HL-60/S4 treated with phorbol 12-myristate 13-acetate at 8.2 ng/mL for 4 days and 3 days (cell line): ENCODE data around the gene TMEM131.

Source experiments
- in situ Hi-C: fragments of 300-500 bp; cut with MboI; formaldehyde crosslinking; loops from 2 replicates; pipeline ENCODE4 v1.15.0; 2022; ENCODE audit warnings: low sequenced_read_pairs

TMEM131 gene

DNA sequence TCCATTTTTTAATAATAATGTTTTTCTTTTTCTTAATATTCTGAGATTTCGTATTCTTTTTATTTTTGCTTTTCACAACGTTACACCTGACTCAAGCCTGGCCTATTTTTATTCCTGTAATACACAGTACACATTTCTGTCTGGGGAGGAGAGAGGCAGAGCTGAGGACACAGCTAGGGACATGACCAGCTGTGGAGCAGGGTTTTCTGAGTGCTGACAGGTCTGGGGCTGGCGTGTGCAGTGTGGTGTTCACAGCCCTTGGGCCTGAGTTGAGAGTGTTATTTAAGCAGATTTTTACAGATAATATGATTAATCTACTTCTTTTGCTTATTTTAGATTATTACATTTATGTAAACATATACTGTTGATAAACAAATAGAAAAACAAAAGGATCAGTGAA, 226.4 kb downstream of the TMEM131 start:
- in situ Hi-C loops, result loop anchor here (25.0 kb wide), 1 partner anchor 1707 kb away; no protein-coding TSS in a partner anchor

DNA sequence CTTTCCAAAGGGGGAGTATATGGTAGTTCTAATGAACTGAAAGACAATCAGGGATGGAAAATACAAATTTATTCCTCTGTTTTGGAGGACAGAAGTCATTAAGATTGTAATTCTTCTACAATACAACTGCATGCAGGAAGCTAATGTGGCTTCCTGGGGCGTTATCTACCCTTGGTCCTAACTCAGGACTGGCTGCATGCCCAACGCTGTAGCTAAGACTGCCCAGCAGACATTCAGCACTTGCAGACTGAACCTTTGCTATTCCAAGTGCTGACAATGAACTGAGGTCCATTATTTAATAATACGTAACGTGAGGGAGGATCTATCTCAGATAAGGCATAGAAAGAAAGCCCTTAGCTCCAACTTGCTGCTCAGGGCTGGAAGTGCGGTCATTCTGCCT, 229.2 kb downstream of the TMEM131 start:
- in situ Hi-C loops, result loop anchor here (25.0 kb wide), 1 partner anchor 1704 kb away; no protein-coding TSS in a partner anchor

DNA sequence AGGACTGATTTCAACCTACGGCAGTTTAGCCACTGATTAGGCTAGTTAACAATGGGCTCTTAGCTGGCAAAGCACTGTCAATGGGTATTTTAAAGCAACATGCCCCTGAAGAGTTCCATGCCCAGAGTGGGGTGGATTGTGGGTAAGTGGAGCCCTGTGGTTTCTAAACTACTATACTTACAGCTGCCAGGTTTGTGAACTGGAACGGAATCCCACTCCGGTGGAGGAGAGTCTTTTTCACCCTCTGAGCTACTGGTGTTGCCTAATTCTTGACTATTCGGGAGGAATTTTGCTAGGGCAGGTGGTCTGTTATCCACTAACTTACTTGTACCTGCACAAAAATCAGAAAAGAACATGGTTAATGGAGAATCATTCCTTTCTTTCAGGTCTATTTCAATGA, 229.8 kb downstream of the TMEM131 start:
- in situ Hi-C loops, result loop anchor here (25.0 kb wide), 1 partner anchor 1704 kb away; no protein-coding TSS in a partner anchor

DNA sequence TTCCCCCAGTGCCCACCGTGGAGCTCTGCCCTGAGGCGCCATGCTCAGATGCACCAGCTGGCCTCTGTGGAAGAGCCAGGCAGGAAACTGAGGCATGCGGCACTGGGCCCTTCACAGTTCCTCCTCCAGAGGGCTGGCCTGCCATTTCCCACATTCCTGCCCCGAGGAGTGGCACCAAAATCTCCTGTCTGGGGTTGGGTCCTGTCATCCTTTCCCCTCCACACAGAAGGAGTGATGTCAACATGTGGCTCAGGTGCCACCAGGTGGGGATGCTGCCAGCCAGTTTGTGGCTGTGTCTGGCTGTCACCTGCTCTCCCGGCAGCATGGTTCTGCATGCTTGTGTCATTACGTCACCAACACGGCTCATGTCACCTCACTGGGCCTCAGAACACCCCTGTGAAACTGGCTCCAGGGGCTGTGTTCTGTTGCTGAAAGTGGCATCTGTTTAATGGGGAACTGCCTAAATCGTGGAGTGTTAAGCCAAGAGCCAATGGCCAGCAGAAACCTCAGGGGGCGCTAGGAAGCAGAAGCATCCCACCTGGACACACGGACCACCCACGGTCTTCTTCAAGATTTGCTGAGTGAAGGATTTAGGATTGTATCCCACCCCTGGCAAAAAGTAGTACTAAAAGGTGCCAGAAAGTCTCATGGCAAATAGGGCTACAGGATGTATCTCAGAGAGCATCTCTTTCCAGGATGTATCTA, 231.0 kb downstream of the TMEM131 start:
- in situ Hi-C loops, result loop anchor here (25.0 kb wide), 1 partner anchor 1702 kb away; no protein-coding TSS in a partner anchor

DNA sequence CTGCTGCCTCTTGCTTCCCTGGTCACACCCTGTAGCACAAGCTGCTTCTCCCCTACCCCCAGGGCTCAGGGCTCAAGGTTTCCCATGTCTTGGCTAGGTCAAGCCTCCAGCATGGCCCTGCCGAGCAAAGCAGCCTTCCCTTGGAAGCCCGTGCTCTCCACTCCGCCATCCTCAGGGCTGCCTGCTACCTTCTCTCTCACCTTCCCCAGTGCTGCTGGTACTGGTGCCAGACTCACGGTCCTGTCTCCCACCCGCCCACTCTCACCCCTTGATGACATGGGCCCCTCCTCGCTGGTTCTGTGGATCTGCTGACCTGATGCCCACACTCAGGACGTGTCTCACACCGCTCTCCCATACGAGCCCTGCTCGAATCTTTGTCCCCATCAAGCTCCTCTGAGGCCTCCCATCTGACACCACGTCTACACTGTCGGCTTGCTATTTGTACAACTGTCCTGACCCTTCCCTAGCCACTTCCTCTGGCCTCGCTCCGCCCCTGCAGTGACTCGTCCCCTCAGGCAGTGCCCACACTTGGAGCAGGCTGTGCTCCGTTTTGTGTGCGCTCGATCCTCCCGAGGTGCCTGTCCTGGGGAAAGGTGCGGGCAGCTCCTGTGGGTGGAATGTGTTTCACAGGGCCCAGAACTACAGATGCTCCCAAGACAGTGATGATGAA, 232.4 kb downstream of the TMEM131 start:
- in situ Hi-C loops, result loop anchor here (25.0 kb wide), 1 partner anchor 1701 kb away; no protein-coding TSS in a partner anchor

DNA sequence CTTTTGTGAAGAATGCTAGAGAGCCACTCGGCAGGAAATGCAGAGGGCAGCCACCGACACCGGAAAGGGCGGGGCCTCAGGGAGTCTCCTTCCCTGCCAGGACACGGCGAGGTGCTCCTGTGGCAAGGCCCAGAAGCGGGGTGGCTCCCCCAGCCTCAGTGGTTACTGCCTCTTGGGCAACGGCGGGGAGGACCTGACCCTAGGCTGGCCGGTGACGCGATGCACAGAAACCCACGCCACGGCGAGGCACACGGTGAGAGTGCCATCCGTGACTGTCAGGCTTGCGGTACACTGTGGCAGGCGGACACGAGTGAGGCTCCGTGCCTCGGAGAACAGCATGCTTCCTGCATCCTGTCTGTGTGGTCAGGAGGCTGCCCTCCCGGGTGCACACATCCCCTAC, 234.6 kb downstream of the TMEM131 start:
- in situ Hi-C loops, result loop anchor here (25.0 kb wide), 1 partner anchor 1699 kb away; no protein-coding TSS in a partner anchor

DNA sequence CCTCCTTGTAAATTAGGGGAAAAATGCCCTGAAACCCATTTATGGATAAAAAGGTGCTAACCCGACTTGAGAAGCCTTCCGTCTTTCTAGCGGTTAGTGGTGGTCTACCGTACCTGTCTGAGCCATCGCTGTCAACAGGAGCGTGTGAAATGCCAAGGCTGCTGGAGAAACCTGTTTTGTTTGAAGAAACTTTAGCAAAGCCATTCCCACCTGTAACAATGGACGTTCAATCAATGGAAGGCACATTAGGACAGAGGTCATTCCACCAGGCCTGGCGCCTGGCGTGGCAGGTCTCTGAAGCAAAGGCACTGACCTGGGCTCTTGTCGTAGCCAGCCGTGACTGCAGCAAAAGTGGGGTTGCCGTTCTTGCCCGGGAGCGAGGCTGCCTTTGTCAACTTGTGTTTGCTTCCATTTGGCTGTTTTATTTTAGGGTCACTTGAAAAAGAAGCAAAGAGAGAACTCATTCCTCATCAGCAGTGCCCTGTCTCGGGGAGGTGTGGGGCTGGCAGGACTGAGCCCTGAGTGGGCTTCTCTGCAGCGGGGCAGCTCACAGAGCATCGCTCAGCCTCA, 235.2 kb downstream of the TMEM131 start:
- in situ Hi-C loops, result loop anchor here (25.0 kb wide), 1 partner anchor 1698 kb away; no protein-coding TSS in a partner anchor

DNA sequence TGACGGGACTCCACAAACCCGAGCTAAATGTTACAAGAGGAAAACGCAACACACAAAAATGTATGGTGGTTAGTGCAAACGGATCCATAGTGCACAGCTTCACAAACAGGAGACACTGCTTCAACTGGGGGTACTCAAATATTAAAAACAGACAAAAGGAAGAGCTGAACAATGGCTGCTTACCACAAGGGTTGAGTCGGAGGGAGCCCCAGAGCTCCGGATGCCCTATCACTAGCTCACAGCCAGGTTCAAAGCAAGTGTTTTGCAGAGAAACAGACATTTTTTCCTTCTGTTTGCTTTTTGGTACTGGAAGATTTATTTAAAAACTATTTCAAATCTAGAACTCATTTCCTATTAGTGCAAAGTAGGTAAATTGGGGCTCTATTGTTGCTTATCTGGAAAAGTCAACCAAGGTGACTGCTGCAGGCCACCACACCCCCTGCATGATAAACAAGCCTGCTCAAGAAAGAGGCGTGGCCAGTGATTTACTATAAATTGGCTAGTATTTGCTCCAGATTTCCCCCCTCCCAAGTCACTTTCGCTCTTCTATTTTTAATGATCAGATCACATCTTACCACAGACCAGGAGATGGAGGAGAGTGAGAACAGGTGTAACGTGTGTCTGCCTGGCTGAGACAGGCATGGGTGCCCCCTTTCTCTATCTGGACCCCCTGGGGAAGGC, 235.9 kb downstream of the TMEM131 start:
- in situ Hi-C loops, result loop anchor here (25.0 kb wide), 1 partner anchor 1698 kb away; no protein-coding TSS in a partner anchor

DNA sequence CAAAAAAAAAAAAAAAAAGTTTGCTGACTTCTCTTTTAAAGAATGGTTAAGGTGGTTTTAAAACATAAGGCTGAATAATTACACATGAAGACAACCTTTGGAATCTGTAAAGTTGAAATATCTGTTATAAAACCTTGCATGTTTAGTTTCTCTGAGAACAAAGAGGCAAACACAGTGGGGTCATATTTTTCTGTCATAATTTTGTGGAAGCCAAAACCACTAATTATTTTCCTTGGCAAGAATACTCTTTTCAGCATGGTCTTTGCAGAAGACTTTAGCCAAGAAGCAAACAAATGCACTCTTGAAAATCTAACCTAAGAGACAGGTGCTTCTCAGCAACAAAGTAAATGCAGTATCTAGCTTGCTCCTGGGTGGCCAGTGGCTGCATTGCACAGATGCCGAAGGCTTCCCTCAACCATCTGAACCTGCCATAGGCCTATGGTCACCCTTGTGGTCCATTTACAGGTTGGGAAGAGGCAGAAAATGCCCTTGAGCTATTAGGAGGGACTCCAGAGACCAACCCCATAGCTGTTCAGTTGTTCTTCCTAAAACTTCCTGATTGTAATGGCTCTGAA, 237.5 kb downstream of the TMEM131 start:
- in situ Hi-C loops, result loop anchor here (25.0 kb wide), 1 partner anchor 1696 kb away; no protein-coding TSS in a partner anchor

DNA sequence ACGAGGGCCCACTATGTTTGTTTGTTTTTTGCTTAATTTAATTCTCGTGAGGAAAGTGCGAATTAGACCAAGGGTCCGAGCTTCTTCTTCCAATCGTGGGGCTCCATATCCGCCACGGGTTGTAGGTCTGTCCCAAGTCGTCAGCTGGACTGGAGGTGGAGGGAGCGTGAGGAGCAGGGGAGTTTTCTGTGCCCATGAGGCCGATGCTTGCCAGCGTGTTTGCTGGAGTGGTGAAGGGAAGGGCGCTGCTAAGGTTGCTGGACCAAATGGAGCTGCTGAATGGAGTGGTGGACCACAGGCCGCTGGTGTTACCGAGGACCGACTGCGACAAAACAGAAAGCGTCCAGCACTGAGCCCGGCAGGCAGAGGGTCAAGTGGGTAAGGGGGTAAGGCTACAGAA, 238.7 kb downstream of the TMEM131 start:
- in situ Hi-C loops, result loop anchor here (25.0 kb wide), 1 partner anchor 1695 kb away; no protein-coding TSS in a partner anchor

DNA sequence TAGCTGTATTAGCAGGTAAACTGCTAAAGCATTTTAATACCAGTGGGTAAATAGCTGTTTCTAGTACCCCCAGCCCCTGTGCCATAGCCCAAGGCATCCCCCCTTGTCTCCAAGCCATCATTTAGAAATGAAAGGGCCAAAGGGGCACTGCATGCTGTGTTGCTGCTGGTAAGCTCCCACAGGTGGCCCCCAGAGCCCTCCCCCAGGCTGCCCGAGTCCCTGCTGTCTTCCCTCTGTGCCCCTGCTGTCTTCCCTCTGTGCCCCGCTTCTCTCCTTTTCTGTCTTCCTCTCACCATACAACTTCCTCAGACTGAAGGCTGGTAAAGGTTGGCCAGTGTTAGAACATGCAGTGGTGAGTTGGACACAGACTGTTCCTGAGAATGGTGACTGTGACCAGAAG, 240.3 kb downstream of the TMEM131 start:
- in situ Hi-C loops, result loop anchor here (25.0 kb wide), 1 partner anchor 1693 kb away; no protein-coding TSS in a partner anchor

DNA sequence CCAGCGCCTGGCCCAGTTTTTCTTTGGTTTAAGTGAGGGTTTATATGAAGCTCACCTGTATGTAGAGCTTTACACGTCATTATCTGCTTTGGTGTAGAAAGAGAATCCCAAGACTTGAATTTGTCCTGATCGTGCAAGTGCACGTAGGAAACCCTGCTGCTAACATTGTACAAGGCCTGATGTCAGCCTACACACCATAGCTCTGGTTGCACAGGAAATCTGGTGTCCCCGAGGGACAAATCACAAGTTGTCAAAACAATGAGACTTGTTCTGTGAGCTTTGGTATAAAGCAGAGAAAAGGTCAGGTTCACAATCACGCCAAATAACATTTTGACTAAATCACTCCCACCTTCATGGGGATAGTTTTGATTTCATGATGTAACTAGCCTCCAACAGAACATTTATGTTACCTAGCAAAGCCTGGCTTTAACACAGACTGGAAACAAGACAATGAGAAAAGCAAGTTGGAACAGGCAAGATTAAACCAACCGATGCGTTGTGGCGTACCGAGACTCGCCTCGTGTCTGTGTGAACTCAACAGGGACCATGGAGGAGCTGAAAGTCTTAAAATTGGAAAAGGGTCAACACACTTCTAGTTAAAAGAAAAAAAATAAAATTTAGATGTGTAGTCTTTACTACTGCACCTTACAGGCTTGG, 240.9 kb downstream of the TMEM131 start:
- in situ Hi-C loops, result loop anchor here (25.0 kb wide), 1 partner anchor 1693 kb away; no protein-coding TSS in a partner anchor

DNA sequence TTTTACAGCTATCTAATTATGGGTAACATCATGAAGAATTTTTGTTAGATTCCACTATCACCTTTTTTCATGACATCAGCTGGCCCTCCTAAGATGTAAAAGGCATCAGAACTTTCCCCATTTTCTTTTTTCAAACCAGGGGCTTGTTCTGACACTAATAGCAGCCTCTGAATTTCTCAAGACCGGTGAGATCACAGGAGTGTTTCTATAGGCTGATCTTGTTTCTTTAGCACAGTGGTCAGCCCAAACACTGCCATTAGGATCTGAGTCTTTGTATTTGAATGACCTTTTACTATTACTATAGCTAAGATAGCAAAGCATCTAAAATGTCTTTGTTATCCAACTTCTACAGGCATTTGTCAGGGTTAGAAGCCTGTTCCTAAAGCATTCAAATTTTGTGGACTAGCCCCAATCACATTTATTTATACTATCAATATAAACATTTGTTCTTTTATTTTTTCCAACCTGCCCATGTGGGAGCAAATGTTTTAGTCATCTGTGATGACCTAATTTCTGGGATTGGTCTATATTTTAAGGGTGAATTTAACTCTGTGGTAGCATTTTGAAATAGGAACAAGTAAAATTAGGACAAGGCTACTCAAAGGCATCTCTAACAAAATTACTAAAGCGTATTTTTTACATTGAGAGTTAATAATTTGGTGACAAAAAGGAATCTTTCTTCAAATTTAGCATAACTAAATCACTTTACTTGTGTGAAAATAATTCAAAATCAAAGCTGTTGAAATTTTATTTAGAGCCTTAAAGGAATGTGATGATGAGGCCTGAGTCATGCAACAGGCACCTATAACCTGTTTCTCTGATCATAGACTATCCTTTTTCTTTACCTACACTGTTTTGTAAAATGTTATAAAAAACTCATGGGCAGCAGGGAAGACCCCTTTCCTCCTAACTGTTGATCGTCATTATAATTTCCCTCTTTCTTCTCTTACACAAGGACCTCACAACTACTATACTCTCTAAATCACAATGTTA, 243.1 kb downstream of the TMEM131 start:
- in situ Hi-C loops, result loop anchor here (25.0 kb wide), 1 partner anchor 1690 kb away; no protein-coding TSS in a partner anchor

DNA sequence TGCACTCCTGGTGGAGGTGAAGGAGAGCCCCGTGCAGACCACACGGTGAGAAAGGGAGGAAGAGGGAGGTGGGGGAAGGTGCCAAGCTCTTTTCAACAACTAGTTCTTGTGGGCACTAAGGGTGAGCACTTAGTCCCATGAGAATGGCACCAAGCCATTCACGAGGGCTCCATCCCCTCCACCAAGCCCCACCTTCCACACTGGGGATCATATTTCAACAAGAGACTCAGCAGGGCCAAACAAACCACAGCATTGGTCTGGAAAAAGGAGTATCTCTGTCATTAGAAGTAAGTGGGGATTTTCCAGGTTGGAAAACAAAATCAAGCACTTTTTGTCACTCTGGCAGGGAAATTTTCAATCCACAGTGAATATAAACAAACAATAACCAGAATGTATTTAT, 244.0 kb downstream of the TMEM131 start:
- in situ Hi-C loops, result loop anchor here (25.0 kb wide), 1 partner anchor 1689 kb away; no protein-coding TSS in a partner anchor

DNA sequence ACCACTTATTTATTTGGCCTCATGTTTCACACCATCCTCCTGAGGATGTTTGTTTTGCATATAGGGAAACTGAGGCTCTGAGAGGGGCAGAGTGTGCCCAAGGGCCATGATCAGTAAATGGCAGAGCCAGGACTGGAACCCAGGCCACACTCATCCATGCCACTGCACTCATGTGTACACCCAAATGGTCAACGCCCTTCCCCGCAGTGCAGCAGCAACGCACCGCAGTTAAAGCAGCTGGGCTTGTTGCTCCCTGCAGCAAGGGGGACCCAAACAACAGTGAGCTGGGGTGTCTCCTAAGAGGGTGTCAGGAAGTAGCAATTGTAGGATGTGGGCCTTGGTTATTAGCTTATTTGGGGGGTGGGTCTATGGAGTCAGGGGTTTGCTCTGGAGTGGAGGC, 245.7 kb downstream of the TMEM131 start:
- in situ Hi-C loops, result loop anchor here (25.0 kb wide), 1 partner anchor 1688 kb away; no protein-coding TSS in a partner anchor

DNA sequence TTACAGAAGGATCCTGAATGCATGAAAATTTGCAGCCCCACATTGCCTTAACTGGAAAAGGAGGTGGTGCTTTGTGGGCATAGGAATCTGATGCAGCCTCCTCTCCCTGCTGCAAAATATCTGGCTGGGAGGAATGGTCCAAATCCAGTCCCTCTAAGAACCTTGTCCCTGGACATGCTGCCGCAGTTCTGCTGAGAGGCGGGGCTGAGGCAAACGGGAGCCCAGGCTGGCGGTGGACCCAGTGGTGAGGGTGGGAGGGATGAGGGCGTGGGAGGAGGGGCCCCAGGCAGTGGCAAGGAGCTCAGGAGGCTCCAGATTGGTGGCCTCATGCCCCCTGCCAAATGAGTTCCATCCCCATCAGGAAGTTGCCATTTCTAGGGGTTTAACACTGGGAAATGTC, 246.2 kb downstream of the TMEM131 start:
- in situ Hi-C loops, result no loop called here

DNA sequence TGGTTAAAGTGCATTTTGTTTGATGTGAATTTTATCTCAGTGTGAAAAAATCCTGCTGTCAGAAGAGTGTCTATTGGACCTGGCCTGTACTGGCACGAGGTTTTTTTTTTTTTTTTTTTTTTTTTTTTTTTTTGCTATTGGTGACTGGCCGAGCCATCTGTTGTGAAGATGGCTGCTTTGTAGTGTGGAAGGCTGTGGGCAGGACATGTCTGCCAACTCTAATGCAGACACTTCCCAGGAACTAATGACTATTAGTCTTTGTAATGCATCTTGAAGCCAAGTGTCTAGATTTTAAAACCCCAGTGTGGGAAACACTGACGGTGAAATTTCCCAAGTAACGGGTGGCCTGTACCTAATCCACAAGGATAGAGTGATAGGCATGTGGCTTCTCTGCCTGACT, 248.0 kb downstream of the TMEM131 start:
- in situ Hi-C loops, result no loop called here

DNA sequence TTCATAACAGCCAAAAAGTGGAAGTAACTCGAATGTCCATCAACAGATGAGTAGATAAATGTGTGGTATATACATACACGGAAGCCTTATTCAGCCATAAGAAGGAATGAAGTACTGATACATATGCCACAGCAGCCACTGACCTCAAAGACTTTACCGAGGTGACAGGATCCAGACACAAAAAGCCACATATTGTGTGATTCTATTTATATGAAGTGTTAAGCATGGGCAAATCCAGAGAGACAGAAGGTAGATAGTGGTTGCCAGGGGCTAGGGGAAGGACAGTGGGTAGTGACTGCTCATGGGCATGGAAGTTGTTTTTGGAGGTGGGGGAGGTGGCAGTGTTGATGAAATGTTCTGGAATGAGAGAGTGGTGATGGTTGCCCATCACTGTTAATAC, 248.5 kb downstream of the TMEM131 start:
- in situ Hi-C loops, result no loop called here
